ENCODE results near the gene ZNF57. TPM values are rescaled to one million over a fixed set of nuclear protein-coding genes. Genes with fewer than 3 reads are reported as not detected.

ZNF57 gene
- total and polyA plus RNA-seq, 9 of the 15 experiments (the other 6 are each of a cell fraction or from before 2014, with no cell fraction given): 3.9 to 13.5 (median 7.8) TPM

DNA sequence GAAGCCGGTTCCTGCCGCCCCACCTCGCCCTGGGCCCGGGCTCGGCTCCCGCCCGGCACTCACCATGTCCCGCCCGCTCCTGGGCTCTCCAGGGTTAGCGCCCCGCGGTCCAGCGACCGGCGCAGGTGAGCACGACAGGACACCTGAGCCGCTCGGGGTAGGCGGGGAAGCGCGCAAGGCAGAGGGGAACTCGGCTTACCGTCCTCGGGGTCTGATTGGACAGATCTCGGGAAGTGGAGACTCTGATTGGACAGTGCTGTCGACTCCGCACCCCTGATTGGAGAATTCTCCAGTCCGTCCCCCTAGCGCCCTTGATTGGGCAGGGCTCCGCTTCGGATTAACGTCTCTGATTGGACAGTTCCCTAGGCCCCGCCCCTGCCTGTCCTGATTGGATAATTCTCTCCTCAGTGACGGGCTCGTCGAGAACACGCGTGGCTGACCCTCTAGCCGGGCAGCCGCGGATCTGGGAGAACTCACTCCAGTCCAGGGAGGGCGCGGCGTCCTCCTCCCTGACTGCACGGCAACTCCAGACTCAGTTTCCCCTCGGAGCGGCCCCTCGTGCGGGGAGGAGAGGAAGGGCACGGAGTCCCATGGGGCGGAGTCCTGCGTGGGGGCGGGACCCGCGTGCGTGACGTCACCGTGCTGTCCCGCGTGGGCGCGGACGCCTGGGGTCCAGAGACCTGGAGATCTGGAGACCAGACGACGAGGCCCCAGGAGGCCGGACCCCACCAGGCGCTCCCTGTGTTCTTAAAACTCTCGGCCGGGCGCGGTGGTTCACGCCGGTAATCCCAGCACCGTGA lies 44.2 kb downstream of the ZNF57 start, which contains the start of gene ZNF77 (continued):
- peak; percentile 14; the same call in 1 of the 2 replicates for TF ChIP-seq ZSCAN32 (CRISPR knock-in tag; IDR thresholded peaks at IDR 0.05)
- no peak for TF ChIP-seq E4F1 (CRISPR knock-in tag; IDR thresholded peaks at IDR 0.05; ENCODE audit: borderline replicate concordance)
- no peak for TF ChIP-seq PPARD (CRISPR knock-in tag; IDR thresholded peaks at IDR 0.05)
- no peak for TF ChIP-seq ZNF707 (CRISPR knock-in tag; conservative IDR thresholded peaks at IDR 0.05)
- TF ChIP-seq THRB (CRISPR knock-in tag; conservative IDR thresholded peaks at IDR 0.05): 0 out of 2 replicates have a peak, but pooled peaks have one; percentile 8
- peak; percentile 100 for TF ChIP-seq GATAD2B (IDR thresholded peaks at IDR 0.05; ENCODE audit: borderline replicate concordance)
- TF ChIP-seq TBL1XR1 (IDR thresholded peaks at IDR 0.05; ENCODE audit: low read length in 2 of 2): no peak
- TF ChIP-seq, protein P1, sequence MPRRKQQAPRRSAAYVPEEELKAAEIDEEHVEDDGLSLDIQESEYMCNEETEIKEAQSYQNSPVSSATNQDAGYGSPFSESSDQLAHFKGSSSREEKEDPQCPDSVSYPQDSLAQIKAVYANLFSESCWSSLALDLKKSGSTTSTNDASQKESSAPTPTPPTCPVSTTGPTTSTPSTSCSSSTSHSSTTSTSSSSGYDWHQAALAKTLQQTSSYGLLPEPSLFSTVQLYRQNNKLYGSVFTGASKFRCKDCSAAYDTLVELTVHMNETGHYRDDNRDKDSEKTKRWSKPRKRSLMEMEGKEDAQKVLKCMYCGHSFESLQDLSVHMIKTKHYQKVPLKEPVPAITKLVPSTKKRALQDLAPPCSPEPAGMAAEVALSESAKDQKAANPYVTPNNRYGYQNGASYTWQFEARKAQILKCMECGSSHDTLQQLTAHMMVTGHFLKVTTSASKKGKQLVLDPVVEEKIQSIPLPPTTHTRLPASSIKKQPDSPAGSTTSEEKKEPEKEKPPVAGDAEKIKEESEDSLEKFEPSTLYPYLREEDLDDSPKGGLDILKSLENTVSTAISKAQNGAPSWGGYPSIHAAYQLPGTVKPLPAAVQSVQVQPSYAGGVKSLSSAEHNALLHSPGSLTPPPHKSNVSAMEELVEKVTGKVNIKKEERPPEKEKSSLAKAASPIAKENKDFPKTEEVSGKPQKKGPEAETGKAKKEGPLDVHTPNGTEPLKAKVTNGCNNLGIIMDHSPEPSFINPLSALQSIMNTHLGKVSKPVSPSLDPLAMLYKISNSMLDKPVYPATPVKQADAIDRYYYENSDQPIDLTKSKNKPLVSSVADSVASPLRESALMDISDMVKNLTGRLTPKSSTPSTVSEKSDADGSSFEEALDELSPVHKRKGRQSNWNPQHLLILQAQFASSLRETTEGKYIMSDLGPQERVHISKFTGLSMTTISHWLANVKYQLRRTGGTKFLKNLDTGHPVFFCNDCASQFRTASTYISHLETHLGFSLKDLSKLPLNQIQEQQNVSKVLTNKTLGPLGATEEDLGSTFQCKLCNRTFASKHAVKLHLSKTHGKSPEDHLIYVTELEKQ (CRISPR knock-in tag; IDR thresholded peaks at IDR 0.05): no peak
- peak; percentile 94 for TF ChIP-seq NBN (IDR thresholded peaks at IDR 0.05; ENCODE audit: low read depth)
- TF ChIP-seq, protein P2, sequence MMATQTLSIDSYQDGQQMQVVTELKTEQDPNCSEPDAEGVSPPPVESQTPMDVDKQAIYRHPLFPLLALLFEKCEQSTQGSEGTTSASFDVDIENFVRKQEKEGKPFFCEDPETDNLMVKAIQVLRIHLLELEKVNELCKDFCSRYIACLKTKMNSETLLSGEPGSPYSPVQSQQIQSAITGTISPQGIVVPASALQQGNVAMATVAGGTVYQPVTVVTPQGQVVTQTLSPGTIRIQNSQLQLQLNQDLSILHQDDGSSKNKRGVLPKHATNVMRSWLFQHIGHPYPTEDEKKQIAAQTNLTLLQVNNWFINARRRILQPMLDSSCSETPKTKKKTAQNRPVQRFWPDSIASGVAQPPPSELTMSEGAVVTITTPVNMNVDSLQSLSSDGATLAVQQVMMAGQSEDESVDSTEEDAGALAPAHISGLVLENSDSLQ (IDR thresholded peaks at IDR 0.05): peak; percentile 99
- no peak for TF ChIP-seq ZNF408 (CRISPR knock-in tag; IDR thresholded peaks at IDR 0.05; ENCODE audit: low read depth)
- TF ChIP-seq KAT2B (IDR thresholded peaks at IDR 0.05; ENCODE audit: low read depth, low read length): no peak
- TF ChIP-seq MAFK (IDR thresholded peaks at IDR 0.05; ENCODE audit: low read length): no peak
- TF ChIP-seq ZNF41 (CRISPR knock-in tag; conservative IDR thresholded peaks at IDR 0.05): no peak
- TF ChIP-seq ZNF263 (CRISPR knock-in tag; IDR thresholded peaks at IDR 0.05; ENCODE audit: borderline replicate concordance): peak; percentile 68; the same call in 1 of the 2 replicates
- no peak for TF ChIP-seq ZNF696 (CRISPR knock-in tag; conservative IDR thresholded peaks at IDR 0.05)
- peak in 1 of 2 experiments; percentile 70; a peak in 1 of 4 replicates for TF ChIP-seq FOXA3 (CRISPR knock-in tag; conservative IDR thresholded peaks at IDR 0.05 in 1 of 2, IDR thresholded peaks at IDR 0.05 in 1 of 2)
- TF ChIP-seq ZFP1 (CRISPR knock-in tag; IDR thresholded peaks at IDR 0.05): no peak
- TF ChIP-seq GABPB1 (CRISPR knock-in tag; IDR thresholded peaks at IDR 0.05): peak; percentile 51; the same call in 1 of the 2 replicates
- no peak for TF ChIP-seq SMAD4 (CRISPR knock-in tag; conservative IDR thresholded peaks at IDR 0.05)

Measured in K562 (cell line).